Activated naive CD8-positive, alpha-beta T cell (primary cell): ENCODE measurements around the gene GREB1L.

Experiments
- H3K27ac Mint-ChIP-seq: one replicate; pipeline ENCODE4 v1.8.0; 2021; ENCODE audit warnings: mixed read lengths
- H3K27me3 Mint-ChIP-seq: one replicate; pipeline ENCODE4 v1.8.0; 2021; ENCODE audit warnings: mixed read lengths
- H3K36me3 Mint-ChIP-seq: one replicate; pipeline ENCODE4 v1.8.0; 2021; ENCODE audit warnings: mixed read lengths
- H3K4me1 Mint-ChIP-seq: one replicate; pipeline ENCODE4 v1.8.0; 2021; ENCODE audit warnings: low read depth, mixed read lengths
- H3K4me3 Mint-ChIP-seq: one replicate; pipeline ENCODE4 v1.8.0; 2021; ENCODE audit warnings: mild to moderate bottlenecking, mixed read lengths
- H3K9me3 Mint-ChIP-seq: one replicate; pipeline ENCODE4 v1.8.0; 2021; ENCODE audit warnings: low read depth, mixed read lengths

Gene GREB1L

DNA sequence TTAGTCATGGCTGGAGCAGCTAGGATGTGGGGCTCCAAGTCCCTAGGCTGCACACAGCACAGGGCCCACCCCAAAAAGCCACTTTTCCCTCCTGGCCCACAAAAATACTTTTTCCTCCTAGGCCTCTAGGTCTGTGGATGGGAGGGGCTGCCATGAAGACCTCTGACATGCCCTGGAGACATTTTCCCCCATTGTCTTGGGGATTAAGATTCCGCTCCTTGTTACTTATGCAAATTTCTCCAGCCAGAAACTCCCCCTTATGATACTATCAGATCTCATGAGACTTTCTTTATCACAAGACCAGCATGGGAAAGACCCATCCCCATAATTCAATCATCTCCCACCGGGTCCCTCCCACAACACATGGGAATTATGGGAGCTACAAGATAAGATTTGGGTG lies 232.6 kb downstream of the GREB1L start:
- H3K4me1 Mint-ChIP-seq: no peaks in the 10 kb centered on the region

DNA sequence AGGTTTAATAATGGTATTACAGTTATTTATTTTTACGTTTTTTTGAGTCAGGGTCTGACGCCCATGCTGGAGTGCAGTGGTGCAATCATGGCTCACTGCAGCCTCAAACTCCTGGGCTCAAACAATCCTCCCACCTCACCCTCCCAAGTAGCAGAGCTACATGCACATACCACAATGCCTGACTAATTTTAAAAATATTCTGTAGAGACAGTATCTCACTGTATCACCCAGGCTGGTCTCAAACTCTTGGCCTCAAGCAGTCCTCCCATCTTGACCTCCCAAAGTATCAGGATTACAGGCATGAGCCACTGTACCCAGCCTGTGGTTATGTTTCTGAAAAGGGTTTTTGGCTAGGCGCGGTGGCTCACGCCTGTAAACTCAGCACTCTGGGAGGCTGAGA lies 237.7 kb downstream of the GREB1L start:
- H3K36me3 Mint-ChIP-seq: peaks cover 2% of the 10 kb centered on the region
- no peaks in the 10 kb centered on the region for H3K9me3 Mint-ChIP-seq
- H3K4me3 Mint-ChIP-seq: no peak overlapping the region
- H3K4me1 Mint-ChIP-seq: no peaks in the 10 kb centered on the region
- peaks cover 8% of the 10 kb centered on the region for H3K27me3 Mint-ChIP-seq
- no peak overlapping the region for H3K27ac Mint-ChIP-seq

More for the DNA sequence above, 232.6 kb downstream of the GREB1L start:
- Mint-ChIP-seq H3K27ac (no peak overlapping the region), H3K4me3 (no peak overlapping the region), H3K9me3 (no peaks in the 10 kb centered on the region), H3K36me3 (peaks cover 2% of the 10 kb centered on the region), H3K27me3 (peaks cover 7% of the 10 kb centered on the region)

DNA sequence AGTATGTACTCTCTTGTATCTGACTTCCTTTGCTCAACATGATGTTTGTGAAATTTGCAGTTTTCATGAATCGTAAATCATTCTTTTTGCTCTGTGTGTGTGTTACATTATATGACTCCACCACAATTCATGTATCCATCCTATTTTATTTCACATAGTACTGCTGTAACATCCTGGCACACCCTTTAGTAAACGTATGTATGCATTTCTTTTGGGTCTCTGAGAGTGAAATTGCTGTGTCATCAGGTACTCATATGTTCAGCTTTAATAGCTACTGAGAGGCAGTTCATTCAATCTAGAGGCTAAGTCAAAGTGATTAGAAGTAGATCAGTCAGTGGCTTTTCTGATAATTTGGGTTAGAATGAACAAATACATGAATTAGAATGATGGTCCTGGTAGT lies 239.7 kb downstream of the GREB1L start:
- Mint-ChIP-seq H3K4me3 (no peak overlapping the region), H3K9me3 (no peaks in the 10 kb centered on the region), H3K36me3 (no peaks in the 10 kb centered on the region), H3K27me3 (peaks cover 4% of the 10 kb centered on the region), H3K4me1 (no peaks in the 10 kb centered on the region), H3K27ac (no peak overlapping the region)

DNA sequence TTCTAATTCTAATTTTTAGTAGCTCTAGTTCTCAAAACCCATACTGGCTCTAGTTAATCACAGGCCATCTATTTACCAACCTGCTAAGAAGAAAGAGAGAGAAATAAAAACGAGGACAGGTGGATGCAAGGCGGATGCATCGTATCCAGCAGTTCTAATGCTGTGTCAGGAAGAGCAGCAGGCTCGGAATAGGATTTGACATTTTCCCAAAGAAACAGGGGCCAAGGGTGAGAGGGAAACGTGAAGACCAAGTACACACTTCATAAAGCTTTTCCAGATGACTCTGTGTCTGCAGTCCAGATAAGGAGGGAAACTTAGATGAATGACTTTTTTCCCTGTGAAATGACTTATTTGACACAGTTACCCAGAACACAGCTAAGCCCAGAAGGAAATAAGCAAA lies 241.0 kb downstream of the GREB1L start:
- Mint-ChIP-seq H3K27ac (no peak overlapping the region), H3K4me3 (no peak overlapping the region), H3K9me3 (no peaks in the 10 kb centered on the region), H3K4me1 (no peaks in the 10 kb centered on the region), H3K27me3 (peaks cover 2% of the 10 kb centered on the region), H3K36me3 (no peaks in the 10 kb centered on the region)

- no peaks in the 10 kb centered on the region for H3K9me3 Mint-ChIP-seq
- H3K27ac Mint-ChIP-seq: no peak overlapping the region
- no peak overlapping the region for H3K4me3 Mint-ChIP-seq
- H3K4me1 Mint-ChIP-seq: no peaks in the 10 kb centered on the region
- no peaks in the 10 kb centered on the region for H3K36me3 Mint-ChIP-seq
- peaks cover 2% of the 10 kb centered on the region for H3K27me3 Mint-ChIP-seq
These were observed 243.0 kb downstream of the GREB1L start for GRCh38 chr18:21484851-21485636.

DNA sequence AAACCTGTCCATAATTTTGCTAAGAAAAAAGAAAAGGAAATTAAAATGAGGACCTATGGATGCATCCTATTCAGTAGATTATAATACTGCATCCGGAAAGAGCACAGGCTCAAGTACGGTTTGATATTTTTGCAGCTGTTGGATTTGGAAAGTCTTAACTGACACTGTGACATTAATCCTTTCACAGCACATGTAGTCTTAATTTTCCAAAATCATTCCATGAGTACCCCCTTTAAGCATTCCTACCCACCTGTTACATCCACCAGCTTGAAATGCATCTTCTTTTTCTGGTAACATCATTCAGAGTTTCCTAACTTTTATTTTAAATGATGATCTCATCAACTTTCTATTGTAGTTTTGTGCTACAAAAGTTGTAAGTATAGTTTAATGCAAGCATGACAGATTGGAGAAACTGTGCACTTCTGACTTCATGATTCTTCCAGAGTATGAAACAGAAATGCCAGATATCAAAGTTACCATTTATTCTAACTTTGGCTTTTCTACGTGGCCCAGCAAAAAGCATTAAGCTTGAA lies 244.9 kb downstream of the GREB1L start:
- no peak overlapping the region for H3K27ac Mint-ChIP-seq
- no peaks in the 10 kb centered on the region for H3K9me3 Mint-ChIP-seq
- no peak overlapping the region for H3K4me3 Mint-ChIP-seq
- no peaks in the 10 kb centered on the region for H3K4me1 Mint-ChIP-seq
- peaks cover under 1% of the 10 kb centered on the region for H3K27me3 Mint-ChIP-seq
- H3K36me3 Mint-ChIP-seq: no peaks in the 10 kb centered on the region

DNA sequence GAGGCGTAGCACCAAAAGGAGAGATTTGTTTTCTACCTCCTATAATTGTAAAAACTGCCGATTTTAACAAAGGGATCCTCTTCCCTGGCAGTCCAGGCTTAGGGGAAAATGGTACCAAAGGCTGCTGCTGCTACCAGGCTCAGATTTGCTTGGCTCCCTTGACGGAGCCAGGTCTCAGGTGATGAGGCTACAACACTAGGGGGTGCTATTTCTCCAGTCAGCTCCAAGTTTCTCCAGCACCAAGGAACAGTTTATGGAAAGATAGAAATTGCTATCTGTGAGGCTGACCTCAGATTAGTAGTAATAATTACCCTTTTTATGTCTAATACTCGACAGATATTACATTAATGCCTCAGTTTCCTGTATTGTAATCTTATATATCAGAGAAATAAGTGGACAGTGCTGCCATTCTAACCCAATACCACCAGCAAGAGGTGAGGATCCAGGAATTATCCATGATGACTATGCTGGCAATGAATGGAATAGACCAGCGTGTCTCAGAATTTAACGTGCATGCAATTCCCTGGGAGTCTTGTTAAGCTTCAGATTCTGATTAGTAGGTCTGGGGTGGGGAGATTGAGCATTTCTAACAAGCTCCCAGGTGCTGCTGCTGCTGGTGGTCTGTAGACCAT lies 247.2 kb downstream of the GREB1L start:
- Mint-ChIP-seq H3K9me3 (no peaks in the 10 kb centered on the region), H3K4me1 (no peaks in the 10 kb centered on the region), H3K36me3 (no peaks in the 10 kb centered on the region), H3K27me3 (no peaks in the 10 kb centered on the region), H3K27ac (no peak overlapping the region), H3K4me3 (no peak overlapping the region)

GRCh38 chr18:21489919-21490495 lies 248.0 kb downstream of the GREB1L start:
- H3K36me3 Mint-ChIP-seq: no peaks in the 10 kb centered on the region
- no peak overlapping the region for H3K27ac Mint-ChIP-seq
- no peaks in the 10 kb centered on the region for H3K9me3 Mint-ChIP-seq
- no peak overlapping the region for H3K4me3 Mint-ChIP-seq
- no peaks in the 10 kb centered on the region for H3K27me3 Mint-ChIP-seq
- H3K4me1 Mint-ChIP-seq: no peaks in the 10 kb centered on the region

DNA sequence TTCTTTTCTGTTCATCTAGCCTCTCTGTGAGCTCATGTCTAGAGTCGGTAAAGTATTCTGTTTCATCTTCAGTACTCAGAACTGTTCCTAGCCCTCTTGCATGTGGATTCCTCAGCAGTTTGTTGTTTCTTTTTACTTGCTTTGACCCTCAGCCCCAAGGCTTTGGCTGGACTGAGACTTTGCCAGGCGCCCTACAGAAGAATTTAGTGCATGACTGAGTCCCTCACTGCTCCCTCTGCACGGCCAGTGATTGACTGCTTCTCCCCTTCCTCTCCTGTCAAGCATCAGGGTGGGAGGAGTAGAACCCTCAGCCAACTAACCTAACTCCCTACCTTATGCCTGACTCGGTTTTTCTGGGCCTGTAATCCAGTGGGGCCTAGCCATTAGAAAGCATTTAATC lies 248.7 kb downstream of the GREB1L start:
- Mint-ChIP-seq H3K4me1 (no peaks in the 10 kb centered on the region), H3K9me3 (no peaks in the 10 kb centered on the region), H3K27ac (no peak overlapping the region)

GRCh38 chr18:21496277-21496835 lies 254.3 kb downstream of the GREB1L start:
- Mint-ChIP-seq H3K36me3 (no peaks in the 10 kb centered on the region), H3K27ac (no peak overlapping the region), H3K4me3 (no peak overlapping the region), H3K4me1 (no peaks in the 10 kb centered on the region), H3K27me3 (no peaks in the 10 kb centered on the region), H3K9me3 (no peaks in the 10 kb centered on the region)

More for the DNA sequence above, 248.7 kb downstream of the GREB1L start:
- Mint-ChIP-seq H3K36me3 (no peaks in the 10 kb centered on the region), H3K4me3 (no peak overlapping the region), H3K27me3 (no peaks in the 10 kb centered on the region)

- Mint-ChIP-seq H3K9me3 (no peaks in the 10 kb centered on the region), H3K27me3 (no peaks in the 10 kb centered on the region), H3K36me3 (no peaks in the 10 kb centered on the region)
These were observed 258.0 kb downstream of the GREB1L start for GRCh38 chr18:21499997-21500396.

GRCh38 chr18:21502661-21503060 lies 260.6 kb downstream of the GREB1L start:
- Mint-ChIP-seq H3K36me3 (no peaks in the 10 kb centered on the region), H3K27ac (no peak overlapping the region), H3K9me3 (no peaks in the 10 kb centered on the region), H3K27me3 (no peaks in the 10 kb centered on the region), H3K4me3 (no peak overlapping the region), H3K4me1 (no peaks in the 10 kb centered on the region)

More at GRCh38 chr18:21499997-21500396, 258.0 kb downstream of the GREB1L start:
- no peak overlapping the region for H3K4me3 Mint-ChIP-seq
- no peak overlapping the region for H3K27ac Mint-ChIP-seq
- no peaks in the 10 kb centered on the region for H3K4me1 Mint-ChIP-seq

DNA sequence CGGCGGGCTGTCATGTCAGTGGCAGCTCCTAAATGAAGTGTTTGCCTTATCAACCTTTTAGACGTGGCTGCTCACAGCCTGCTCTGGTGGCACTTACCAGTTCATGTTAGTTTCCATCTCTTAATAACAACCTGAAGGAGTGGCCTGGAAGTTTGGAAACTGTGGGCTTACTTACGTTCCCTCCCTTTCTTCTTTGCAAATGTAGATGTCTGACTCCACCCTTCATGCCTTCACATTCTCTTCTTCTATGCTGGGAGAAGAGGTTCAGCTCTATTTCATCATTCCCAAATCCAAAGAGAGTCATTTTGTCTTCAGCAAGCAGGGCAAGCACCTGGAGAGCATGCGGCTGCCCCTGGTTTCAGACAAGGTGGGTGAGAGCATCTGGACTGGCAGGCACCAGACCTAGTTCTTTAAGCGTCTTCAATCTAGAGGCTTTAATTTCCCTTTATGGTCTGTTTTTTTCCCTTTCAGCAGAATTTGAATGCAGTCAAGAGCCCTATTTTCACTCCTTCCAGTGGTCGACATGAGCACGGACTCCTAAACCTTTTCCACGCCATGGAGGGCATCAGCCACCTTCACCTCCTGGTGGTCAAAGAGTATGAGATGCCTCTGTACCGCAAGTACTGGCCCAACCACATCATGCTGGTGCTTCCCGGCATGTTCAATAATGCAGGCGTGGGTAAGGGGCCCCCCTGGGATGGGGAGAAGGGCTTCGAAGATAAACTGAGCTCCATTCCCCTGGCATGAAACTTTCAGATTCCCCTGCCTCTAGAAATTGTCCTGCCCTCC lies 266.1 kb downstream of the GREB1L start:
- peaks cover 8% of the 10 kb centered on the region for H3K9me3 Mint-ChIP-seq
- H3K27me3 Mint-ChIP-seq: no peaks in the 10 kb centered on the region
- peaks cover 20% of the 10 kb centered on the region for H3K36me3 Mint-ChIP-seq
- no peak overlapping the region for H3K27ac Mint-ChIP-seq
- no peaks in the 10 kb centered on the region for H3K4me1 Mint-ChIP-seq
- no peak overlapping the region for H3K4me3 Mint-ChIP-seq

- H3K27ac Mint-ChIP-seq: no peak overlapping the region
- peaks cover 25% of the 10 kb centered on the region for H3K36me3 Mint-ChIP-seq
- no peaks in the 10 kb centered on the region for H3K27me3 Mint-ChIP-seq
- no peaks in the 10 kb centered on the region for H3K4me1 Mint-ChIP-seq
- H3K4me3 Mint-ChIP-seq: no peak overlapping the region
- peaks cover 8% of the 10 kb centered on the region for H3K9me3 Mint-ChIP-seq
These were observed 267.0 kb downstream of the GREB1L start for GRCh38 chr18:21509062-21509461.
